T47D (cell line): ENCODE results near the gene FAM78B.

Experiments
- DNase-seq, 2 experiments: peaks; one replicate each; pipeline versions ENCODE4 v3.0.0 to v3.0.0-alpha.2; 2011 to 2012; ENCODE audit warnings: low read depth in 1 of 2, low spot score in 1 of 2
- JUND ChIP-seq: IDR thresholded peaks from 2 replicates; pipeline ENCODE4 v1.6.1; 2012; ENCODE audit warnings: low read depth
- in situ Hi-C: cut with HindIII; loops from 2 replicates; pipeline ENCODE4 v1.10.0; 2016; ENCODE audit warnings: low sequenced_read_pairs, low pct_unique_long_range_greater_than_20kb

Gene FAM78B

GRCh38 chr1:166088572-166088955, 78.2 kb downstream of the FAM78B start:
- in situ Hi-C loops, result no loop called here
- no peak for DNase-seq
- no peak for TF ChIP-seq JUND

- in situ Hi-C loops, result no loop called here
- TF ChIP-seq JUND, result no peak
- DNase-seq, result no peak
Measured at GRCh38 chr1:166087734-166088571, 78.8 kb downstream of the FAM78B start.

GRCh38 chr1:166086113-166086883, 80.5 kb downstream of the FAM78B start:
- no peak for TF ChIP-seq JUND
- no peak for DNase-seq
- in situ Hi-C loops, result no loop called here

GRCh38 chr1:166084613-166085012, 82.2 kb downstream of the FAM78B start:
- TF ChIP-seq JUND, result no peak
- no peak for DNase-seq
- in situ Hi-C loops, result no loop called here

- in situ Hi-C loops, result no loop called here
- no peak for DNase-seq
- no peak for TF ChIP-seq JUND
Measured at GRCh38 chr1:166083887-166084286, 82.9 kb downstream of the FAM78B start.

GRCh38 chr1:166082601-166083000, 84.2 kb downstream of the FAM78B start:
- no peak for DNase-seq
- in situ Hi-C loops, result no loop called here
- TF ChIP-seq JUND, result no peak

- DNase-seq, result no peak
- no peak for TF ChIP-seq JUND
- in situ Hi-C loops, result no loop called here
Measured at GRCh38 chr1:166080967-166081870, 85.6 kb downstream of the FAM78B start.

GRCh38 chr1:166080277-166080966, 86.4 kb downstream of the FAM78B start:
- no peak for TF ChIP-seq JUND
- DNase-seq, result no peak
- in situ Hi-C loops, result no loop called here

GRCh38 chr1:166079276-166079675, 87.5 kb downstream of the FAM78B start:
- no peak for TF ChIP-seq JUND
- in situ Hi-C loops, result no loop called here
- DNase-seq, result no peak

- TF ChIP-seq JUND, result no peak
- DNase-seq, result no peak
- in situ Hi-C loops, result no loop called here
Measured at GRCh38 chr1:166073489-166073888, 93.3 kb downstream of the FAM78B start.

- peak in 1 of 2 experiments; percentile 49 for DNase-seq
- in situ Hi-C loops, result no loop called here
- TF ChIP-seq JUND, result no peak
Measured at GRCh38 chr1:166069390-166069789, 97.4 kb downstream of the FAM78B start.

- in situ Hi-C loops, result no loop called here
- DNase-seq, result no peak
- no peak for TF ChIP-seq JUND
Measured at GRCh38 chr1:166066107-166066506, 100.7 kb downstream of the FAM78B start.
